ENCODE measurements around the gene CD274.

GRCh38 chr9:5481322-5482040 is 31.1 kb downstream of the CD274 start:
- TF ChIP-seq CBX5 (IDR thresholded peaks at IDR 0.05; ENCODE audit: low read depth, low read length) (no peak), YY1 (IDR thresholded peaks at IDR 0.05; ENCODE audit: low read depth, low read length) (no peak), BRCA1 (IDR thresholded peaks at IDR 0.05; ENCODE audit: low read depth, low read length) (no peak), EP300 (IDR thresholded peaks at IDR 0.05; ENCODE audit: borderline replicate concordance in 1 of 2, low read depth in 2 of 2, low read length in 2 of 2) (no peak), ATF2 (IDR thresholded peaks at IDR 0.05; ENCODE audit: low read length) (no peak), SRF (IDR thresholded peaks at IDR 0.05; ENCODE audit: low read depth, low read length) (no peak)
